BLaER1 (cell line): ENCODE data around the gene IVD.

ENCODE experiments used
- H3K27ac ChIP-seq: shearing (Covaris generic); formaldehyde crosslinking; 2 replicates; pipeline ENCODE4 v1.8.1; 2022
- H3K27me3 ChIP-seq: shearing (Covaris generic); formaldehyde crosslinking; 2 replicates; pipeline ENCODE4 v1.8.1; 2022
- H3K36me3 ChIP-seq: shearing (Covaris generic); formaldehyde crosslinking; 2 replicates; pipeline ENCODE4 v1.8.1; 2022
- H3K4me1 ChIP-seq: shearing (Covaris generic); formaldehyde crosslinking; 2 replicates; pipeline ENCODE4 v1.8.1; 2022
- H3K4me2 ChIP-seq: shearing (Covaris generic); formaldehyde crosslinking; 2 replicates; pipeline ENCODE4 v1.8.1; 2022
- H3K4me3 ChIP-seq: shearing (Covaris generic); formaldehyde crosslinking; 2 replicates; pipeline ENCODE4 v1.8.1; 2022
- H3K9ac ChIP-seq: shearing (Covaris generic); formaldehyde crosslinking; 2 replicates; pipeline ENCODE4 v1.8.1; 2022
- H3K9me3 ChIP-seq: shearing (Covaris generic); formaldehyde crosslinking; 2 replicates; pipeline ENCODE4 v1.8.1; 2022
- H4K20me1 ChIP-seq: shearing (Covaris generic); formaldehyde crosslinking; 2 replicates; pipeline ENCODE4 v1.8.1; 2022
- Cebpa-rat ChIP-seq: shearing (Covaris generic); IDR thresholded peaks from 2 replicates; pipeline ENCODE4 v1.8.1; 2022

IVD gene

GRCh38 chr15:40454904-40455391 lies 49.4 kb downstream of the IVD start:
- Histone ChIP-seq H3K4me3 (no peak overlapping the region), H3K4me2 (peak overlapping the region; percentile 69), H3K4me1 (peaks cover 85% of the 10 kb centered on the region), H3K9me3 (no peaks in the 10 kb centered on the region), H3K36me3 (peaks cover 26% of the 10 kb centered on the region), H3K27ac (peak overlapping the region; percentile 23; the same call in 1 of the 2 replicates), H4K20me1 (peaks cover 100% of the 10 kb centered on the region), H3K9ac (peak overlapping the region; percentile 11; the same call in 1 of the 2 replicates), H3K27me3 (no peaks in the 10 kb centered on the region)
- no peak for TF ChIP-seq Cebpa-rat

- Histone ChIP-seq H3K36me3 (peaks cover 39% of the 10 kb centered on the region), H3K4me1 (peaks cover 72% of the 10 kb centered on the region), H4K20me1 (peaks cover 100% of the 10 kb centered on the region), H3K27ac (no peak overlapping the region; the same call in 1 of the 2 replicates), H3K4me3 (no peak overlapping the region), H3K27me3 (no peaks in the 10 kb centered on the region), H3K9me3 (no peaks in the 10 kb centered on the region), H3K9ac (no peak overlapping the region), H3K4me2 (no peak overlapping the region)
- TF ChIP-seq Cebpa-rat, result no peak
Observed at GRCh38 chr15:40456299-40456712, 50.7 kb downstream of the IVD start.

GRCh38 chr15:40456738-40457137 lies 51.1 kb downstream of the IVD start:
- Histone ChIP-seq H3K4me2 (peak overlapping the region; percentile 22; the same call in 1 of the 2 replicates), H3K27ac (no peak overlapping the region; the same call in 1 of the 2 replicates), H4K20me1 (peaks cover 100% of the 10 kb centered on the region)

GRCh38 chr15:40458495-40459371 lies 53.1 kb downstream of the IVD start:
- Histone ChIP-seq H3K4me2 (no peak overlapping the region), H3K27me3 (no peaks in the 10 kb centered on the region), H3K4me1 (peaks cover 47% of the 10 kb centered on the region), H3K4me3 (no peak overlapping the region), H3K9ac (no peak overlapping the region), H3K36me3 (peaks cover 63% of the 10 kb centered on the region), H3K27ac (no peak overlapping the region), H3K9me3 (no peaks in the 10 kb centered on the region), H4K20me1 (peaks cover 100% of the 10 kb centered on the region)
- TF ChIP-seq Cebpa-rat, result no peak

More at GRCh38 chr15:40456738-40457137, 51.1 kb downstream of the IVD start:
- TF ChIP-seq Cebpa-rat, result no peak
- peaks cover 67% of the 10 kb centered on the region for H3K4me1 ChIP-seq
- H3K9ac ChIP-seq, result no peak overlapping the region
- H3K9me3 ChIP-seq, result no peaks in the 10 kb centered on the region
- H3K36me3 ChIP-seq, result peaks cover 43% of the 10 kb centered on the region
- no peak overlapping the region for H3K4me3 ChIP-seq
- H3K27me3 ChIP-seq, result no peaks in the 10 kb centered on the region

GRCh38 chr15:40459391-40460015 lies 53.9 kb downstream of the IVD start:
- H3K4me2 ChIP-seq, result no peak overlapping the region
- H3K36me3 ChIP-seq, result peaks cover 71% of the 10 kb centered on the region
- no peaks in the 10 kb centered on the region for H3K27me3 ChIP-seq
- no peak overlapping the region for H3K27ac ChIP-seq
- H3K9ac ChIP-seq, result no peak overlapping the region
- no peak for TF ChIP-seq Cebpa-rat
- no peak overlapping the region for H3K4me3 ChIP-seq
- no peaks in the 10 kb centered on the region for H3K9me3 ChIP-seq
- H4K20me1 ChIP-seq, result peaks cover 100% of the 10 kb centered on the region
- peaks cover 40% of the 10 kb centered on the region for H3K4me1 ChIP-seq

- Histone ChIP-seq H3K4me2 (no peak overlapping the region), H3K27me3 (no peaks in the 10 kb centered on the region), H3K27ac (no peak overlapping the region), H4K20me1 (peaks cover 97% of the 10 kb centered on the region), H3K9ac (no peak overlapping the region), H3K4me1 (peaks cover 31% of the 10 kb centered on the region), H3K4me3 (no peak overlapping the region), H3K36me3 (peaks cover 80% of the 10 kb centered on the region), H3K9me3 (no peaks in the 10 kb centered on the region)
- no peak for TF ChIP-seq Cebpa-rat
Observed at GRCh38 chr15:40460404-40460803, 54.8 kb downstream of the IVD start.

- H3K4me1 ChIP-seq, result peaks cover 15% of the 10 kb centered on the region
- peaks cover 95% of the 10 kb centered on the region for H3K36me3 ChIP-seq
- no peak overlapping the region for H3K4me3 ChIP-seq
- no peak overlapping the region for H3K9ac ChIP-seq
- H3K27me3 ChIP-seq, result no peaks in the 10 kb centered on the region
- TF ChIP-seq Cebpa-rat, result no peak
- peaks cover 86% of the 10 kb centered on the region for H4K20me1 ChIP-seq
- no peak overlapping the region for H3K4me2 ChIP-seq
- H3K9me3 ChIP-seq, result no peaks in the 10 kb centered on the region
- H3K27ac ChIP-seq, result no peak overlapping the region
Observed at GRCh38 chr15:40461958-40462357, 56.4 kb downstream of the IVD start.

GRCh38 chr15:40463279-40463678 lies 57.7 kb downstream of the IVD start:
- H3K36me3 ChIP-seq, result peaks cover 100% of the 10 kb centered on the region
- H4K20me1 ChIP-seq, result peaks cover 80% of the 10 kb centered on the region
- no peaks in the 10 kb centered on the region for H3K27me3 ChIP-seq
- H3K9ac ChIP-seq, result no peak overlapping the region
- no peak overlapping the region for H3K4me2 ChIP-seq
- H3K27ac ChIP-seq, result no peak overlapping the region
- peaks cover 2% of the 10 kb centered on the region; the same call in 1 of the 2 replicates for H3K4me1 ChIP-seq
- H3K9me3 ChIP-seq, result no peaks in the 10 kb centered on the region
- no peak for TF ChIP-seq Cebpa-rat
- H3K4me3 ChIP-seq, result no peak overlapping the region

- no peaks in the 10 kb centered on the region for H3K27me3 ChIP-seq
- no peak overlapping the region for H3K9ac ChIP-seq
- no peaks in the 10 kb centered on the region for H3K9me3 ChIP-seq
- H3K4me1 ChIP-seq, result peaks cover 5% of the 10 kb centered on the region; the same call in 1 of the 2 replicates
- H3K4me2 ChIP-seq, result no peak overlapping the region
- H3K4me3 ChIP-seq, result no peak overlapping the region
- no peak for TF ChIP-seq Cebpa-rat
- H3K27ac ChIP-seq, result no peak overlapping the region
- H4K20me1 ChIP-seq, result peaks cover 73% of the 10 kb centered on the region
- peaks cover 96% of the 10 kb centered on the region for H3K36me3 ChIP-seq
Observed at GRCh38 chr15:40463886-40464545, 58.4 kb downstream of the IVD start.
